Body of pancreas (tissue), 4 donors: Measurements from ENCODE around the gene ZNF284.

Experiments used
- POLR2A ChIP-seq, 3 donors: fragments of 450-650 bp; IDR thresholded peaks; one replicate each; pipeline ENCODE4 v1.6.1; 2016; ENCODE audit warnings: antibody characterized with exemption in 3 of 3, mild to moderate bottlenecking in 2 of 3
- TF ChIP-seq, protein P1 (sequence below), 7 experiments: fragments of 450-650 bp in 4 of 7; fragments of 200-600 bp in 3 of 7; sonication (generic) in 3 of 7; IDR thresholded peaks; one replicate each; pipeline ENCODE4 v1.5.1; 2016 to 2019; ENCODE audit warnings: antibody characterized with exemption in 7 of 7

DNA sequence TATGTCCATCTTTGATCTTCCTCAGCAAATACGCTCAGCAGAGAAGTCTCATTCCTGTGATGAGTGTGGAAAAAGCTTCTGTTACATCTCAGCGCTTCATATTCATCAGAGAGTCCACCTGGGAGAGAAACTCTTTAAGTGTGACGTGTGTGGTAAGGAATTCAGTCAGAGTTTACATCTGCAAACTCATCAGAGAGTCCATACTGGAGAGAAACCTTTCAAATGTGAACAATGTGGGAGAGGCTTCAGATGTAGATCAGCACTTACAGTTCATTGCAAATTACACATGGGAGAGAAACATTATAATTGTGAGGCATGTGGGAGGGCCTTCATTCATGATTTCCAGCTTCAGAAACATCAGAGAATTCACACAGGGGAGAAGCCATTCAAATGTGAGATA lies 5.7 kb upstream of the ZNF284 start:
- TF ChIP-seq, protein P1, sequence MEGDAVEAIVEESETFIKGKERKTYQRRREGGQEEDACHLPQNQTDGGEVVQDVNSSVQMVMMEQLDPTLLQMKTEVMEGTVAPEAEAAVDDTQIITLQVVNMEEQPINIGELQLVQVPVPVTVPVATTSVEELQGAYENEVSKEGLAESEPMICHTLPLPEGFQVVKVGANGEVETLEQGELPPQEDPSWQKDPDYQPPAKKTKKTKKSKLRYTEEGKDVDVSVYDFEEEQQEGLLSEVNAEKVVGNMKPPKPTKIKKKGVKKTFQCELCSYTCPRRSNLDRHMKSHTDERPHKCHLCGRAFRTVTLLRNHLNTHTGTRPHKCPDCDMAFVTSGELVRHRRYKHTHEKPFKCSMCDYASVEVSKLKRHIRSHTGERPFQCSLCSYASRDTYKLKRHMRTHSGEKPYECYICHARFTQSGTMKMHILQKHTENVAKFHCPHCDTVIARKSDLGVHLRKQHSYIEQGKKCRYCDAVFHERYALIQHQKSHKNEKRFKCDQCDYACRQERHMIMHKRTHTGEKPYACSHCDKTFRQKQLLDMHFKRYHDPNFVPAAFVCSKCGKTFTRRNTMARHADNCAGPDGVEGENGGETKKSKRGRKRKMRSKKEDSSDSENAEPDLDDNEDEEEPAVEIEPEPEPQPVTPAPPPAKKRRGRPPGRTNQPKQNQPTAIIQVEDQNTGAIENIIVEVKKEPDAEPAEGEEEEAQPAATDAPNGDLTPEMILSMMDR (IDR thresholded peaks at IDR 0.05): no peak
- no peak for TF ChIP-seq POLR2A (IDR thresholded peaks at IDR 0.05)
